Activated naive CD4-positive, alpha-beta T cell treated with anti-CD3 and anti-CD28 coated beads, Interleukin-2, amount 10 ng/mL, durations not matched to agents 7 days and 5 days (primary cell): Measurements from ENCODE around the gene CTXN1.
A peak's percentile ranks its signal among the peaks of the same experiment; 100 is the strongest.

Source experiments
- CTCF ChIA-PET: fragments of 350-600 bp; sonication (Branson Sonifier 250); formaldehyde crosslinking; loops from one replicate; lab custom pipeline; 2021; ENCODE audit warnings: antibody characterized with exemption; lab: Charles Lee
- DNase-seq: peaks from one replicate; pipeline ENCODE4 v3.0.0-alpha.2; 2020
- H3K27ac Mint-ChIP-seq: one replicate; pipeline ENCODE4 v1.8.0; 2021; ENCODE audit warnings: mild to moderate bottlenecking, moderate library complexity, mixed read lengths
- H3K27me3 Mint-ChIP-seq: one replicate; pipeline ENCODE4 v1.8.0; 2021; ENCODE audit warnings: mild to moderate bottlenecking, mixed read lengths
- H3K36me3 Mint-ChIP-seq: one replicate; pipeline ENCODE4 v1.8.0; 2021; ENCODE audit warnings: mixed read lengths
- H3K4me1 Mint-ChIP-seq: one replicate; pipeline ENCODE4 v1.8.0; 2021; ENCODE audit warnings: mixed read lengths
- H3K4me3 Mint-ChIP-seq: one replicate; pipeline ENCODE4 v1.8.0; 2021; ENCODE audit warnings: mild to moderate bottlenecking, moderate library complexity, mixed read lengths
- H3K9me3 Mint-ChIP-seq: one replicate; pipeline ENCODE4 v1.8.0; 2021; ENCODE audit warnings: mixed read lengths

The CTXN1 gene

DNA sequence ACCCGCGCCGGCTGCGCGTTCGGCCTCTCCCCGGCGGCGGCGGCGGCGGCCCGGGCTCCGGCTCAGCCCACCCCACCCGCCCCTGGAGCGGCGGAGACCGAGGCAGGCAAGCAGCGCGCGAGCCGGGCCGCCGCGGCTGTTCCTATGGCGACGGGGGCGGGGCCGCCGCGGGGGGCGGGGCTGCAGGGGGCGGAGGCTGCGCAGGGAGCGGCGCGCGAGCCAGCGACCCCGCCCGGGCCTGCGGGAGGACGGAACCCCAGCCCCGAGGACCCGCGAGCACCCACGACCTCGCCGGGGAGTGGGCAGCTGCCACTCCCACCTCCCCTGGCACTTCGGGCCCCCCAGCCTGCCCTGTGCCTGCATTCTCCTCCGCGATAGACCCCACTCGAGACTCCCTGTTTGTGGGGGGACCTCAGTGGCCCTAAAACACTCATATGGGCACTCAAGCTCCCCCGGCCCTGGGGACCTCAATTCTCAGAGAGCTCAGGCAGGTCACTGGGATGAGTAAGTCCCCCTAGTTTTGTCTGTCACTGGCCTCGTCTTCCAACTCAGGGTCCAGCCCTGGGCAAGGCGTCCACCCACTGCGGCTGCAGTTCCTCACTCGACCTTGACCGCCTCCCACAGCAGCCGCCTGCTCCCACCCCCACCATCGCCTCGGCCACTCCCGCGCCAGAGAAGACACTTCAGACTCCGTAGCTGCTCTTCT, at the start of gene CTXN1:
Gene CTXN1, minus strand, starts transcription at position 115 of the 706 bp plus-strand sequence. CDS start 597 bp downstream, outside the sequence.
- H3K4me3 Mint-ChIP-seq = peak within 1 kb of the TSS; percentile 74
- CTCF ChIA-PET = no interaction called here
- DNase-seq = peak; percentile 84
- peaks cover 4% of the 10 kb centered on the region for H3K27me3 Mint-ChIP-seq
- no peaks in the 10 kb centered on the region for H3K9me3 Mint-ChIP-seq
- H3K27ac Mint-ChIP-seq = peak within 1 kb of the TSS; percentile 63
- H3K4me1 Mint-ChIP-seq = peaks cover 20% of the 10 kb centered on the region
- H3K36me3 Mint-ChIP-seq = peaks cover 6% of the 10 kb centered on the region

DNA sequence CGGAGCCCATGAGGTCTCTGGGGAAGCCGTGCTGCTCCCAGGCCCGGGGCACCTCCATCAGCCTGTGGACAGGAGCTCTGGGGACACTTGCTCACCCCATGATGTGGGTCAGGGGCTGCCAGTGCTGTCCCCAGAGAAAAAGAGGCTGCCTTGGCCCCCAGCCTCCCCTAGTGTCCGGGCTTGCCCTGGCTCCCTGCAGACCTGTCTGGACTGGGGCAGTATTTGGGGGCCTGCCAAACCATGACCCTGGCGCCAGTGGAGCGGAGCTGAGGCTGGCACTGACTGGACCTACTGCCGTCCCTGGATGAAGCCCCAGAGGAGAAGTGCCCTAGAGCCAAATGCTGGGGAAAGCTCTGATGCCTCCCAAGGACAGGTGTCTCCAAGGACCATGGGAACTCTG, 49.1 kb upstream of the CTXN1 start:
- H3K27me3 Mint-ChIP-seq = no peaks in the 10 kb centered on the region
- H3K4me3 Mint-ChIP-seq = no peak overlapping the region
- peaks cover 13% of the 10 kb centered on the region for H3K36me3 Mint-ChIP-seq
- CTCF ChIA-PET = interaction anchor here (1.2 kb wide), 2 partner anchors 31 to 57 kb away, joined by 3 read pairs; no protein-coding TSS in a partner anchor
- no peaks in the 10 kb centered on the region for H3K4me1 Mint-ChIP-seq
- H3K27ac Mint-ChIP-seq = no peak overlapping the region
- no peak for DNase-seq
- no peaks in the 10 kb centered on the region for H3K9me3 Mint-ChIP-seq

DNA sequence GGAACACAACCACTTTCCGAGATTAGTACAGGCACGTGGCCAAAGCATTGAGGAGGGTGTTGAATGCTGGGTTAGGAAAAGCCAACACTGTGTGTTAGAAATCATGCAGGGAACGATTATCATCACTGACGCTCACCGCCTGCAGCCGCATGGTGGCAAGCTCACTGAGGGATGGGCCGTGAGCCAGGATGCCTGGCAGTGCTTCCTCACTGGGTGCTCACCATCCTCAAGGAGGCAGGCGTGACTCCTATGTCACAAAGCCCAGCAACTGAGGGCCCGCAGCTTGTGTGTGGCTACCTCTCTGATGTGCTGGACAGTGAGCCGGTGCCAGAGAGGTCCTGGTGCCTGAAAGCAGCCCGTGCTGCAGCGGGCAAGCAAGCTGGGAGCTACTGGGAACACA, 47.9 kb upstream of the CTXN1 start:
- H3K27me3 Mint-ChIP-seq = no peaks in the 10 kb centered on the region
- peaks cover 13% of the 10 kb centered on the region for H3K36me3 Mint-ChIP-seq
- CTCF ChIA-PET = interaction anchor here (1.0 to 1.2 kb wide), 2 partner anchors 9 to 56 kb away, joined by 3 read pairs; no protein-coding TSS in a partner anchor
- H3K4me3 Mint-ChIP-seq = no peak overlapping the region
- no peaks in the 10 kb centered on the region for H3K4me1 Mint-ChIP-seq
- no peak overlapping the region for H3K27ac Mint-ChIP-seq
- DNase-seq = no peak
- no peaks in the 10 kb centered on the region for H3K9me3 Mint-ChIP-seq

DNA sequence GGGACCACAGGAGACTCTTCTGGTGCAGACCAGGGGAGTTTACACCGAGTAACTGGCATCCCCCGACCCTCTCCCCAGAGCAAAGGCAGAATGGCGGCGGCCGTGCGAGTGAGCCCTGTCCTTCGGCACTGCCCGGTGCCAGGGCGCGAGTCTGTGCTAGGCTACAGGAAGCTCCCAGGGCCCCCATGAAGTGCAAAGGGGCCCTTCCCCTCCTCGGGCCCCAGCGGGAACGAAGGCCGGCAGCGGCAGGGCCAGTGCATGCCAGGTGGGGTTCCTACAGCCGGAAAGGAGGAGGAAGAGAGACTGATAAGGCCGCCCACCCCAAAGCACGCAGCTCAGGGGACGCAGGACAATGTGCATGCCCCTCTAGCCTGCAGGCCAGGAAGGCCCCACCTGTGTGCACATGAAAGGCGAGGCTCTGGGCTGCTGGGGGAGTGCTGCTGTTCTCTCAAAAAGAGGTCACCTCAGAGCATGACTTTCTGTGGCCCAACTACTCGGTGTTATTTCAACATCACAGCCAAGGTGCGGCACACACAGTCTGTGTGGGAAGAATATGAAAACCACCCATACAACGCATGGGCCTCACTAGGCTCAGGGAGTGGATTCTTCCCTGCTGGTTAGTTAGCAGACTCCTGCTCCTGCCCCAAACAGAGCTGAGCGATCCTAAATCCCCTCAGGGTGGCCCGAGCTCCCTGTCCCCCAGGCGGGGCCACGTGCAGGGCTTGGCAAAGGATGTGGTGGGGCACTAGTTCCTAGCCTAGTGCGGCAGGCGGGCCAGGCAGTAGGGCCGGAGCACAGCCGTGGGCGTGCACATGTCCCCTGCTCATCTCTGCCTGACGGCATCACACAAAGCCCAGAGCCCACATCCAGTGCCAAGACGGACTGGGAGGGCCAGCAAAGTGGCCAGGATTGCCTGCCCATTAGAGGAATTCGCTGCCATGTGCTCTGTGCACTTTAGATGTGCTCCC, 45.9 kb upstream of the CTXN1 start:
- H3K4me3 Mint-ChIP-seq = no peak overlapping the region

DNA sequence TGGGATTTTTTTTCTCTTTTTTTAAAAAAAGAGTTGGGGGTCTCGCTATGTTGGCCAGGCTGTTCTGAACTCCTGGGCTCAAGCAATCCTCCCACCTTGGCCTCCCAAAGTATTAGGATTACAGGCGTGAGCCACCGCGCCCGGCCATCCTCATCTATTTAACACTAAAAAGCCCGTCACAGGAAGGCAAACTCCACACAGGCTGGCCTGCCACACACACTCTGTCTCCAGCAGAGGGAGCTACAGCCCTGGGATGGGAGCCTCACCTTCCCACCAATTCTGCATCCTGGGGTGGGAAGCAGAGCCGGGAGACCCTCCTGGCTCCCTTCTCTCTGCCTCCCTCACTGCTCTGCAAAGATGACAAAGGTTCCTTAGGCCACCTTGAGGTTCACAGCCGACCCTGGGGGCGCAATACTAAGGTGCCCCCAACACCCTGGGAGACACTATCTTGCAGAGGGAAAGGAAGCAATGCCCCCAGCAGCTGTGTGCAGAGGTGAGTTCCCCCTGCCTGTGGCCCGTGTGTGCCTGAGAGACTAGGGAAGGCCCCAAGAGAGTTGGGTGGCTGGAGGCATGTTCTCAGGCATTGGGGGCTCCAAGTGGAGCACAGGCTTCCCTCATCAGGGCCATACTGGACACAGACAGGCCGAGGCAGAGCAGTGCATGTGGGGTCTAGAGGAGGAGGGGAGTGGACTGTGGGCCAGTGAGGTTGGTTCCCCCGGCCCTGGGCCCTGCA, 44.9 kb upstream of the CTXN1 start:
- CTCF ChIA-PET = interaction anchor here (0.6 to 1.6 kb wide), 6 partner anchors 23 to 183 kb away, joined by 3 to 5 read pairs (median 3); partner anchors contain the start of gene TIMM44
- DNase-seq = peak; percentile 48
- H3K36me3 Mint-ChIP-seq = peaks cover 17% of the 10 kb centered on the region
- no peaks in the 10 kb centered on the region for H3K27me3 Mint-ChIP-seq
- H3K9me3 Mint-ChIP-seq = no peaks in the 10 kb centered on the region
- no peak overlapping the region for H3K27ac Mint-ChIP-seq
- H3K4me1 Mint-ChIP-seq = no peaks in the 10 kb centered on the region
- no peak overlapping the region for H3K4me3 Mint-ChIP-seq

More for the DNA sequence above, 45.9 kb upstream of the CTXN1 start:
- no peak for DNase-seq
- CTCF ChIA-PET = interaction anchor here (0.6 to 1.1 kb wide), 3 partner anchors 23 to 102 kb away, joined by 3 read pairs; partner anchors contain the start of gene TIMM44
- no peaks in the 10 kb centered on the region for H3K27me3 Mint-ChIP-seq
- no peak overlapping the region for H3K27ac Mint-ChIP-seq
- H3K36me3 Mint-ChIP-seq = peaks cover 17% of the 10 kb centered on the region
- H3K9me3 Mint-ChIP-seq = no peaks in the 10 kb centered on the region
- H3K4me1 Mint-ChIP-seq = no peaks in the 10 kb centered on the region

DNA sequence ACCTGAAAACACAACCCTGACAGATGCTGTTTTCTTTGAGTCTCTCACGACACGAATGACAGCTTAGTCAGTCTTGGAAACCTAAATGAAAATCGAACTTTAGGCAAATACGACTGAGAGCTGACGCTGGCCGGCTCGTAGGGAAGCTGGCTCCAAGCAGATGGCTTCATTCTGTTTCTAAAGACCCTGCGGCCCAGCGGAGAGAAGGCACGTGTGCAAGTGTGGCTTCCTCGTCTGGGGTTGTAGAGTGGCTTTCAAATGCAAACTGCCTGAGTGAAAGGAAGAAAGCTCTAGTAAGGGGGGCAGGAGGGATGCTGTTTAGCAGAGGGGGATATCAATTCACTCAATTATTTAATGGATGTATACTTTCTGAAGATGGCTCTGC, 43.6 kb upstream of the CTXN1 start:
- Mint-ChIP-seq H3K4me1 (no peaks in the 10 kb centered on the region), H3K27ac (no peak overlapping the region), H3K9me3 (no peaks in the 10 kb centered on the region), H3K36me3 (peaks cover 21% of the 10 kb centered on the region), H3K27me3 (no peaks in the 10 kb centered on the region), H3K4me3 (no peak overlapping the region)
- CTCF ChIA-PET = interaction anchor here (0.8 to 1.6 kb wide), 4 partner anchors 11 to 185 kb away, joined by 3 to 5 read pairs (median 4); no protein-coding TSS in a partner anchor
- no peak for DNase-seq

DNA sequence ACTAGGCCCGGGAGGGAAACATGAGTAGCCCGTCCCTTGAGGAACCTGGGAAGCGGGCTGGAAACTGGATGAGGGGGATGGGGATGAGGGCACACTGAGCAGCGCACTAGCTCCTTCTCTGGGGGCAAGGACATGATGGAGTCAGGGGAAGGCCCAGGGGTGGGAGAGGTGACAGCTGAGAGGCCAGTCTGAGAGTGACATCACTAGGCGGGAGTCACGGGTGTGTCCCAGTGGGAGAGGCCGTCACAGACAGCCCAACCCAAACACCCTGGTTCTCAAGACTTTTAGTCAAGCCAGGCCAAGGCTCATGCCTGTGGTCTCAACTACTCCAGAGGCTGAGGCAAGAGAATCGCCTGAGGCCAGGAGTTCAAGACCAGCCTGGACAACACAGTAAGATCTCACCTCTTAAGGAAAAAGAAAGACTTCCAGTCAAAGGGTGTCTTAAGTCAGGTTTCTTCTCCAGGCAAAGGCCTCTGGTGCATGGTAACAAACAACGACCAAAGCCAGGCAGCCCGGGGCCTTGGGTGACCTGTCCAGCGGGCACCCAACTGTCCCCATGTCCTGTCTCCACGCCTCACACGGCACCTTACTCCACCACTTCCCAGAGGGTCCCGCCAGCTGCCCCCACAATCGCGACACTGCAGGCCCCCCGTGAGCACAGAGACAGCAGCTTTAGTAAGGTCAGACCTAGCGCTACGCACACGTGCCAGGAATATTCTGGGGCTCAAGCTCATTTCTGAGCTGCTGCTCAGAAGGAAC, 43.0 kb upstream of the CTXN1 start:
- Mint-ChIP-seq H3K27me3 (no peaks in the 10 kb centered on the region), H3K9me3 (no peaks in the 10 kb centered on the region), H3K36me3 (peaks cover 17% of the 10 kb centered on the region), H3K4me3 (no peak overlapping the region), H3K4me1 (no peaks in the 10 kb centered on the region), H3K27ac (no peak overlapping the region)
- CTCF ChIA-PET = interaction anchor here (1.0 to 1.6 kb wide), 2 partner anchors 10 to 185 kb away, joined by 3 to 5 read pairs; no protein-coding TSS in a partner anchor
- DNase-seq = no peak

DNA sequence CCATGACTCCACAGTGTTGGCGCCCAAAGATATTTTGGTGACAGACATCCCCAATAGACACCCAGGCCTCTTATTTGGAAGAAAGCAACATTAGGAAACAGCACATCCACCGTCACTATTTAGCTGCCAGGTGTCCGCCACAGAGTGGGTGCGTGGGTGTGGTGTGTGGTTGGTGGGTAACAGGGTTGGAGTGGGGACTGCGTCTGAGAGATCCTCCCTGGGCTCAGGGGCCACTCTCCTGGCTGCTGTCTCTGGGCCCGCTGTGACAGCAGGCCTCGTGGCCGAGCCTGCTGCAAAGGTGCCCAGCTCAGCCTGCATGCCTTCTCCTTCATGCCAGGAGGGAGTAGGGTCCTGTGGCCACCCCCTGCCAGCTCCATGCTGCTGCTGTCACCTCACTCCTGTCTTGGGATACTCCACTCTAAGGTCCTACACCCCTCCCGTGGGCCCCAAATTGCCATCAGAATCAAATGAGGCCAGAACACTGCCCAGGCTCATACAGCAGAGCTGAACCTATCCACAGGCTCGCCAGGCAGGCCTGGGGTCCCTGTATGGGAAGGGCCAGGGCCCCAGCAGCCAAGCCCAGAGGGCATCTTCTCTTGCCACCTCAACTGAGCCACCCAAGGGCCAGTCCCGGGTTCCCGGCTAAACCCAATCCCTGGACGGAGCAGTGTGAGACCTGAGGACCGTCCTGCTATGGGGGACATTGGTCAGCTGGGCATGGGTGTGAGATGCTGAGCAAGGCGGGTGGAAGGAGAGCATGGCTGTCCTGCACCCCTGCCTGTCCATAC, 42.3 kb upstream of the CTXN1 start:
- CTCF ChIA-PET = no interaction called here
- DNase-seq = no peak
- H3K27ac Mint-ChIP-seq = no peak overlapping the region
- H3K36me3 Mint-ChIP-seq = peaks cover 13% of the 10 kb centered on the region
- no peaks in the 10 kb centered on the region for H3K9me3 Mint-ChIP-seq
- H3K4me1 Mint-ChIP-seq = no peaks in the 10 kb centered on the region
- no peak overlapping the region for H3K4me3 Mint-ChIP-seq
- no peaks in the 10 kb centered on the region for H3K27me3 Mint-ChIP-seq

DNA sequence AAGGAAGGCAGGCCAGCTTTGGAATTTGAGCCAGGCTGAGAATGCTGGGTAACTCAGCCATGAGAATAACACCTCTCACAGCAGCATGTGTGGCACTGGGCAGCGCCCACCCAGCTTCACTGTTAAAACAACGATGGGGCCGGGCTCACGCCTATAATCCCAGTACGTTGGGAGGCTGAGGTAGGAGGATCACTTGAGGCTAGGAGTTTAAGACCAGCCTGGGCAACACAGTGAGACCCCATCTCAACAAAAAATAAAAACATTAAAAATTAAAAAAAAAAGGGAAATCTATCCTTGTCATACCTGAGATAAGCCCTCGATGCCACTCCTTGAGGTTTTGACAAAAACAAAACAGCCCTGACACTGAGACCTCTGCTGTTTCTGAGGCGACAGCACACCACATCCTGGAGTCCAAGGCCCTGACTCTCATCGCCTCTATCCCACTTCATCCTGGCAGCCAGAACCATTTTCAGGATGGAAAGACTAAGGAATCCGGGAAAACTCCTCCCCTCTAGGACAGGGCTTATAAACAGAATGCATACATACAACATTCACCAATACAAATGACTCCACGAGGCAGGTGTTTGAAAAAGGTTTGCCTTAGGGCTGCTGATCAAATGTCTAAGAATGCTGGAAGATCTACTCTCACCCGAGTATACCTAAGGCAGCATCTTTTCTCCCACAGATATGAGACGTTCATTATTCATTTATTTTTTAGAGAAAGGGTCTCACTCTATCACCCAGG, 40.2 kb upstream of the CTXN1 start:
- H3K27me3 Mint-ChIP-seq = no peaks in the 10 kb centered on the region
- no peak overlapping the region for H3K4me3 Mint-ChIP-seq
- no peaks in the 10 kb centered on the region for H3K9me3 Mint-ChIP-seq
- peaks cover 18% of the 10 kb centered on the region for H3K36me3 Mint-ChIP-seq
- no peaks in the 10 kb centered on the region for H3K4me1 Mint-ChIP-seq
- no peak overlapping the region for H3K27ac Mint-ChIP-seq
- DNase-seq = no peak
- CTCF ChIA-PET = no interaction called here

DNA sequence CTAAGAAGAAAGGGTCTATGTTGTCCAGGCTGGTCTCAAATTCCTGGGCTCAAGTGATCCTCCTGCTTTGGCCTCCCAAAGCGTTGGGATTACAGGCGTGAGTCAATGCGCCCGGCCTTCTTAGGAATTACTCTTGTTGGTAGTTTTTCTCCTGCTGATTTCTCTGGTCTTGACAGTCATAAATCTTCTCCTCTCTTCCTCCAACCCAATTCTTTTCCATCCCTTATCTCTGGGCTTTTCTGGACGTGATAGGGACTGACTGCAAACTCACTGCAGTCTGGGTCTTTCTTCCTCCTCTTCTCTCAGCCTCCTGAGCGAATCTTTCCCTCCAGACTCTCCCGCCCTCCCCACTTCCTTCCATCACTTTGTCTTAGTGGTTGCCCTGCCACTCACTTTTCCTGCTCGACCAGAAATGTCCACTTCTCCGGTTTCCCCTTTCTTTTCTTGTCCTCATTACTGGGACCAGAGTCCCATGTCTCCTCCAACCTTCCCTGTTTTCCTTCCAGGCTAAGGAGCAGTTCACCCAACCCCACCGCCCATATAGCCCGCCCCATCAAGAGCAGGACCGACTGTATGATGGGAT, 39.4 kb upstream of the CTXN1 start:
- Mint-ChIP-seq H3K4me1 (no peaks in the 10 kb centered on the region), H3K27me3 (no peaks in the 10 kb centered on the region), H3K27ac (peak overlapping the region; percentile 11), H3K9me3 (no peaks in the 10 kb centered on the region), H3K4me3 (no peak overlapping the region), H3K36me3 (peaks cover 18% of the 10 kb centered on the region)
- CTCF ChIA-PET = interaction anchor here (1.3 kb wide), 1 partner anchor 9 kb away, joined by 3 read pairs; no protein-coding TSS in a partner anchor
- no peak for DNase-seq

DNA sequence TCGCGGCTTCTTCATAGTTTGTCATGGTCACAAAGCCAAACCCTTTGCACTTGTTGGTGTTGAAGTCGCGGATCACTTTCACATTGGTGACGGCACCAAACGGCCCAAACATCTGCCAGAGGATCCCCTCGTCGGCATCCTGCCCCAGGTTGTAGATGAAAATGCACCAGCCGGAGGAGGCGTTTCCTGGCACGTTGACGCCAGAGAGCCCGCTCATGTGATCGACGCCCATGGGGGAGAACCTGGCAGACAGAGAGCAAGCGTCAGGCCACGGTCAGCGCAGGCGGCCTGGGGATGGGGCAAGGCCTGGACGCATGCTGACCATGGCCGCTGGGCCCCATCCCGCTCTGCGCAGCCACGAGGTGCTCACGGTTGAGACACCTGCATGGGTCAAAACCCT, 37.6 kb upstream of the CTXN1 start:
- Mint-ChIP-seq H3K4me1 (no peaks in the 10 kb centered on the region), H3K36me3 (peaks cover 16% of the 10 kb centered on the region), H3K9me3 (no peaks in the 10 kb centered on the region), H3K27me3 (no peaks in the 10 kb centered on the region), H3K4me3 (no peak overlapping the region), H3K27ac (no peak overlapping the region)
- CTCF ChIA-PET = no interaction called here
- DNase-seq = no peak
